Measurements from ENCODE around the gene EARS2.

DNA sequence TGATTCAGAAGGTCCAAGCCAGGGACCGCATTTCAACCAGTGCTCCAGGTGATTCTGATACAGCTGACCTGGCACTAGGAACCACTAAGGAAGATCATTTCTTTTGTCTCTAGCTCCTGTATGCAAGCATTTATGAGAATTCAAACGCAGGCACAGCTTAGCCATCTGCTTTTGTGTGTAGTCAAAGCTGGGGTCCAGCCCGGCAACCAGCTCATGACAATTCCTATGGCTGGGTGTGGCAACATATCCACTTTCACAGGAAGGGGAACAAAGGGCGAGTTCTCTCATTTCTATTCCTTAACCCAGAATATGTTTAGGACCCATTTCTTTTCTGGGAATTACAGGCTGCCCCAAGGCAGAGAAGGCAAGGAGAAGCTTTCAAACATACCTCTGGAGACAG is 76.9 kb downstream of the EARS2 start:
- TF ChIP-seq, protein P1, sequence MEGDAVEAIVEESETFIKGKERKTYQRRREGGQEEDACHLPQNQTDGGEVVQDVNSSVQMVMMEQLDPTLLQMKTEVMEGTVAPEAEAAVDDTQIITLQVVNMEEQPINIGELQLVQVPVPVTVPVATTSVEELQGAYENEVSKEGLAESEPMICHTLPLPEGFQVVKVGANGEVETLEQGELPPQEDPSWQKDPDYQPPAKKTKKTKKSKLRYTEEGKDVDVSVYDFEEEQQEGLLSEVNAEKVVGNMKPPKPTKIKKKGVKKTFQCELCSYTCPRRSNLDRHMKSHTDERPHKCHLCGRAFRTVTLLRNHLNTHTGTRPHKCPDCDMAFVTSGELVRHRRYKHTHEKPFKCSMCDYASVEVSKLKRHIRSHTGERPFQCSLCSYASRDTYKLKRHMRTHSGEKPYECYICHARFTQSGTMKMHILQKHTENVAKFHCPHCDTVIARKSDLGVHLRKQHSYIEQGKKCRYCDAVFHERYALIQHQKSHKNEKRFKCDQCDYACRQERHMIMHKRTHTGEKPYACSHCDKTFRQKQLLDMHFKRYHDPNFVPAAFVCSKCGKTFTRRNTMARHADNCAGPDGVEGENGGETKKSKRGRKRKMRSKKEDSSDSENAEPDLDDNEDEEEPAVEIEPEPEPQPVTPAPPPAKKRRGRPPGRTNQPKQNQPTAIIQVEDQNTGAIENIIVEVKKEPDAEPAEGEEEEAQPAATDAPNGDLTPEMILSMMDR (conservative IDR thresholded peaks at IDR 0.05 in 1 of 2, IDR thresholded peaks at IDR 0.05 in 1 of 2; ENCODE audit: low read depth in 1 of 2, low read length in 2 of 2): no peak
- TF ChIP-seq EZH2 (IDR thresholded peaks at IDR 0.05; ENCODE audit: low read length, missing control alignments): no peak

All from fibroblast of lung (primary cell).